ENCODE results near the gene ALKBH5. TPM values are rescaled to one million over a fixed set of nuclear protein-coding genes. Genes with fewer than 3 reads are reported as not detected.

ALKBH5 gene
- total and polyA plus RNA-seq, 2 experiments from 2014 or later: 56.6 to 78.3 TPM

DNA sequence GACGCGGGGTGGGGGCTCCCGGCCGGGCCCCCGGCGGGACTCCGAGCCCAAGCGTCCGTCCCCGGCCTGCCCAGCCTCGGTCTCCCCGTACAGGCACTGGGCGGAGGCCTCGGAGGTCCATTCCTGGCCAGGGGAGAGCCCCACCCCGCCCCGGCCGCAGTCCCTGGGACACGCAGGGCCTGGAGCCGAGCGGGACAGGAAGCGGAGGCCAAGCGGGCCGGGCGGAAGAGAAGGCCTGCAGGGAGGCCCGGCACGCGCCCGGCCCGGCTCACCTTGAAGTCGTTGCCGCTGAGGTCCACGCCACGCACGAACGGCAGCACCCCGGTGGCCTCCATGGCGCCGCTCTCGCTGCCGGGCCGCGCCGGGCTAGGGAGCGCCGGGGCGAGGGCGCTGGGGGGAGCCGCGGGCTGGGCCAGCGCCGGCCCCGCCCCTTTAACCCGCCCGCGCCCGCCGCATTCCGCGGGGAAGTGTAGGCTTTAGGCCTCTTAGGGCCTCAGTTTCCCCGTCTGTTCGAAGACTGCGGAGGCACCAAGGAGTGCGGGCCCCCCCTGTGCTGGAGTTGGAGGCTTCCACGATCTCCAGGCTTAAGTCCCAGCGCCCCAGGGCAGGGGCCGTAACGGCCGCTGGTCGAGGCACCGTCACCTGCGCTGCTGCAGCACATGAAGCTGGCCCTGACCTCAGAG lies 74.9 kb downstream of the ALKBH5 start, which contains the start of gene FLII:
Gene FLII, minus strand, starts transcription at position 383 of the 683 bp plus-strand sequence. Its CDS starts 48 bp downstream, at position 335.
- Histone ChIP-seq H3K4me1 (ENCODE audit: insufficient read depth) (peaks cover 29% of the 10 kb centered on the region), H3K79me2 (peaks cover 56% of the 10 kb centered on the region), H4K20me1 (ENCODE audit: insufficient read depth, poor library complexity, severe bottlenecking) (peaks cover 20% of the 10 kb centered on the region), H3K27me3 (no peaks in the 10 kb centered on the region), H3K4me3 (peak within 1 kb of the TSS; percentile 99), H3K9me2 (replicated peaks; ENCODE audit: insufficient read depth) (no peaks in the 10 kb centered on the region), H3K4me2 (peak within 1 kb of the TSS; percentile 93), H3K27ac (peak within 1 kb of the TSS; percentile 100), H3K9me3 (ENCODE audit: low read depth) (no peaks in the 10 kb centered on the region), H2AFZ (peak within 1 kb of the TSS; percentile 94), H3K36me3 (replicated peaks; ENCODE audit: insufficient read depth, low read depth) (no peaks in the 10 kb centered on the region)
- 5% methylated on average over 52 of the region's 71 CpGs for WGBS (ENCODE audit: low lambda C conversion rate, missing lambda C conversion rate)
- peak; percentile 86 for DNase-seq (ENCODE audit: low spot score)
- TF ChIP-seq EZH2 (IDR thresholded peaks at IDR 0.05; ENCODE audit: borderline replicate concordance) (no peak), EZH2phosphoT487 (IDR thresholded peaks at IDR 0.05; ENCODE audit: low read depth, severe bottlenecking, unreplicated experiment) (no peak)
- TF ChIP-seq, protein P1, sequence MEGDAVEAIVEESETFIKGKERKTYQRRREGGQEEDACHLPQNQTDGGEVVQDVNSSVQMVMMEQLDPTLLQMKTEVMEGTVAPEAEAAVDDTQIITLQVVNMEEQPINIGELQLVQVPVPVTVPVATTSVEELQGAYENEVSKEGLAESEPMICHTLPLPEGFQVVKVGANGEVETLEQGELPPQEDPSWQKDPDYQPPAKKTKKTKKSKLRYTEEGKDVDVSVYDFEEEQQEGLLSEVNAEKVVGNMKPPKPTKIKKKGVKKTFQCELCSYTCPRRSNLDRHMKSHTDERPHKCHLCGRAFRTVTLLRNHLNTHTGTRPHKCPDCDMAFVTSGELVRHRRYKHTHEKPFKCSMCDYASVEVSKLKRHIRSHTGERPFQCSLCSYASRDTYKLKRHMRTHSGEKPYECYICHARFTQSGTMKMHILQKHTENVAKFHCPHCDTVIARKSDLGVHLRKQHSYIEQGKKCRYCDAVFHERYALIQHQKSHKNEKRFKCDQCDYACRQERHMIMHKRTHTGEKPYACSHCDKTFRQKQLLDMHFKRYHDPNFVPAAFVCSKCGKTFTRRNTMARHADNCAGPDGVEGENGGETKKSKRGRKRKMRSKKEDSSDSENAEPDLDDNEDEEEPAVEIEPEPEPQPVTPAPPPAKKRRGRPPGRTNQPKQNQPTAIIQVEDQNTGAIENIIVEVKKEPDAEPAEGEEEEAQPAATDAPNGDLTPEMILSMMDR (IDR thresholded peaks at IDR 0.05; ENCODE audit: poor library complexity): no peak

Other genes starting within 250 kb of the ALKBH5 start
- 27.5 and 29.6 TPM in 2 replicates for gene TOM1L2, start 211.4 kb upstream of the ALKBH5 start, total RNA-seq
- gene TOM1L2, start 211.4 kb upstream of the ALKBH5 start, polyA plus RNA-seq: 21.5 and 41.1 TPM in 2 replicates
- gene DRC3, start 211.0 kb upstream of the ALKBH5 start, total RNA-seq: 1.1 TPM in 2 replicates
- gene DRC3, start 211.0 kb upstream of the ALKBH5 start, polyA plus RNA-seq: 1.8 and 3.2 TPM in 2 replicates
- 16.8 and 17.9 TPM in 2 replicates for gene ATPAF2, start 144.7 kb upstream of the ALKBH5 start, total RNA-seq
- gene ATPAF2, start 144.7 kb upstream of the ALKBH5 start, polyA plus RNA-seq: 33.9 and 36.7 TPM in 2 replicates
- gene GID4, start 144.4 kb upstream of the ALKBH5 start, total RNA-seq: 7.1 and 8.2 TPM in 2 replicates
- 4.7 and 6.7 TPM in 2 replicates for gene GID4, start 144.4 kb upstream of the ALKBH5 start, polyA plus RNA-seq
- gene DRG2, start 95.9 kb upstream of the ALKBH5 start, total RNA-seq: 31.4 and 35.9 TPM in 2 replicates
- gene DRG2, start 95.9 kb upstream of the ALKBH5 start, polyA plus RNA-seq: 36.6 and 38.4 TPM in 2 replicates
- 1.2 and 2.4 TPM in 2 replicates for gene MYO15A, start 75.1 kb upstream of the ALKBH5 start, total RNA-seq
- gene MYO15A, start 75.1 kb upstream of the ALKBH5 start, polyA plus RNA-seq: 2.8 and 4.7 TPM in 2 replicates
- gene LLGL1, start 41.8 kb downstream of the ALKBH5 start, total RNA-seq: 46.0 and 51.9 TPM in 2 replicates
- 5.4 and 7.1 TPM in 2 replicates for gene LLGL1, start 41.8 kb downstream of the ALKBH5 start, polyA plus RNA-seq
- 110 and 142 TPM in 2 replicates for gene FLII, start 74.9 kb downstream of the ALKBH5 start, total RNA-seq
- gene FLII, start 74.9 kb downstream of the ALKBH5 start, polyA plus RNA-seq: 188 and 210 TPM in 2 replicates
- gene MIEF2, start 76.8 kb downstream of the ALKBH5 start, total RNA-seq: 29.3 and 30.7 TPM in 2 replicates
- gene MIEF2, start 76.8 kb downstream of the ALKBH5 start, polyA plus RNA-seq: 20.5 and 21.0 TPM in 2 replicates
- 24.3 and 28.2 TPM in 2 replicates for gene TOP3A, start 131.2 kb downstream of the ALKBH5 start, total RNA-seq
- 15.5 and 22.5 TPM in 2 replicates for gene TOP3A, start 131.2 kb downstream of the ALKBH5 start, polyA plus RNA-seq
- gene SMCR8, start 131.5 kb downstream of the ALKBH5 start, total RNA-seq: 13.8 and 17.7 TPM in 2 replicates
- 3.8 TPM in 2 replicates for gene SMCR8, start 131.5 kb downstream of the ALKBH5 start, polyA plus RNA-seq
- gene SHMT1, start 179.7 kb downstream of the ALKBH5 start, total RNA-seq: 36.2 and 39.1 TPM in 2 replicates
- 22.2 and 30.4 TPM in 2 replicates for gene SHMT1, start 179.7 kb downstream of the ALKBH5 start, polyA plus RNA-seq
- not detected in 2 replicates for gene EVPLL, start 193.9 kb downstream of the ALKBH5 start, total RNA-seq
- 0.55 TPM in 1 of 2 replicates, not detected in the other for gene EVPLL, start 193.9 kb downstream of the ALKBH5 start, polyA plus RNA-seq